Fibroblast of villous mesenchyme (primary cell): ENCODE results near the gene KANK2. TPM values are rescaled to one million over a fixed set of nuclear protein-coding genes. Genes with fewer than 3 reads are reported as not detected.
"Not testable (repeated sequence)": the region's sequence is repeated elsewhere in the genome, so short reads cannot be mapped to it uniquely, and the experiment has no call there.

Experiments
- DNase-seq: peaks from one replicate; pipeline ENCODE4 v3.0.0-alpha.2; 2010; ENCODE audit warnings: low read depth
- H3K4me3 ChIP-seq: 2 replicates; pipeline ENCODE4 v1.5.1; 2011; ENCODE audit warnings: low read depth, mild to moderate bottlenecking, low read length
- total RNA-seq: library from RNA; depleted of rRNA; stranded (reverse); fragments of >200 nt; gene quantifications from 2 replicates; pipeline ENCODE4 v1.2.3, GENCODE V29; 2012
- TF ChIP-seq, protein P1 (sequence below): IDR thresholded peaks from 2 replicates; pipeline ENCODE4 v1.5.1; 2012; ENCODE audit warnings: low read depth, mild to moderate bottlenecking, low read length; ENCODE audit not compliant: insufficient read depth

KANK2 gene
- total RNA-seq, 1 donor = 253 TPM

DNA sequence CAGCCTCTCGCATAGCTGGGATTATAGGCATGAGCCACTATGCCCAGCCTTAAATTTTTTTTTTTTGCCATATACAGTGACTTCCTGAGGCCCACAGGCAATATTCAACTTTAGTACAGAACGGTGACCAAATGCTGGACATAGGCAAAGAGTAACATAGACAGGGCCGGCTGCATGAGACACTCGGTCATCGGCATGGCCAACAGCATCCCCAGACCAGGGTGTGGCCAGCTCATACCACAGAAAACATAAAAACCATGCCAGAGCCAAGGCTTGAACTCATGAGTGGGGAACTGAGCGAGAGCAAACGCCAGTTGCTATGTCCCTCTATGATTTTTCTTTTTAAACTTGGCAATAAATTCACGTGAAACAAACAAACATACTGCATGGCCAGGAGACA is 17.0 kb downstream of the KANK2 start:
- TF ChIP-seq, protein P1, sequence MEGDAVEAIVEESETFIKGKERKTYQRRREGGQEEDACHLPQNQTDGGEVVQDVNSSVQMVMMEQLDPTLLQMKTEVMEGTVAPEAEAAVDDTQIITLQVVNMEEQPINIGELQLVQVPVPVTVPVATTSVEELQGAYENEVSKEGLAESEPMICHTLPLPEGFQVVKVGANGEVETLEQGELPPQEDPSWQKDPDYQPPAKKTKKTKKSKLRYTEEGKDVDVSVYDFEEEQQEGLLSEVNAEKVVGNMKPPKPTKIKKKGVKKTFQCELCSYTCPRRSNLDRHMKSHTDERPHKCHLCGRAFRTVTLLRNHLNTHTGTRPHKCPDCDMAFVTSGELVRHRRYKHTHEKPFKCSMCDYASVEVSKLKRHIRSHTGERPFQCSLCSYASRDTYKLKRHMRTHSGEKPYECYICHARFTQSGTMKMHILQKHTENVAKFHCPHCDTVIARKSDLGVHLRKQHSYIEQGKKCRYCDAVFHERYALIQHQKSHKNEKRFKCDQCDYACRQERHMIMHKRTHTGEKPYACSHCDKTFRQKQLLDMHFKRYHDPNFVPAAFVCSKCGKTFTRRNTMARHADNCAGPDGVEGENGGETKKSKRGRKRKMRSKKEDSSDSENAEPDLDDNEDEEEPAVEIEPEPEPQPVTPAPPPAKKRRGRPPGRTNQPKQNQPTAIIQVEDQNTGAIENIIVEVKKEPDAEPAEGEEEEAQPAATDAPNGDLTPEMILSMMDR = no peak
- no peak overlapping the region for H3K4me3 ChIP-seq
- no peak for DNase-seq

DNA sequence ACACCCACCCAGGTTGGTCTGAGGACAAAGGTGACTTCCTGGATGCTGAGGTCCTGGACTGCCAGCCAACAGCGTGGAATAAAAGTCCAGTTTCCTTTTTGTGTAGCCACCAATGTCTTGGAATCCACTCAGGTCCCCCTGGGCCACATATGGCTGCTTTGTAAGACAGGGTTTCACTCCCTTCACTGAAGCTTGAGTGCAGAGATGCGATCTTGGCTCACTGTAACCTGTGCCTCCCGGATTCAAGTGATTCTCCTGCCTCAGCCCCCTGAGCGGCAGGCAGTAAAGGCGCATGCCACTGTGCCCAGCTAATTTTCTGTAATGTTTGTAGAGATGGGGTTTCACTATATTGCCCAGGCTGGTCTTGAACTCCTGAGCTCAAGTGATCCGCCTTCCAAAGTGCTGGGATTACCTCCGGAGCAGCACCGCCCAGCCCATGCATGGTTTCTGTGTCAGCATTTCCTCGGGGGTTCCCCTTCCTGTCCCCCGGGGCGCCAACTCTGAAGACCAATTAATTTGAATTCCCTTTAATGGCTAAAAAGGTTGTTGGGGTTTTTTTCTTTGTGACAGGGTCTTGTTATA is 17.5 kb downstream of the KANK2 start:
- peak; percentile 59 for DNase-seq
- TF ChIP-seq, protein P1 = no peak
- H3K4me3 ChIP-seq = no peak overlapping the region

DNA sequence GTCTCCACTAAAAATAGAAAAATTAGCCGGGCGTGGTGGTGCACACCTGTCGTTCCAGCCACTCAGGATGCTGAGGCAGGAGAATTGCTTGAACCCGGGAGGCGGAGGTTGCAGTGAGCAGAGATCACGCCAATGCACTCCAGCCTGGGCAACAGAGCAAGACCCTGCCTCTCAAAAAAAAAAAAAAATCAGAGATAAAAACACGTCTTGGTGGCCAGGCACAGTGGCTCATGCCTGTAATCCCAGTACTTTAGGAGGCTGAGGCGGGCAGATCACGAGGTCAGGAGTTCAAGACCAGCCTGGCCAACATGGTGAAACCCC is 18.2 kb downstream of the KANK2 start:
- not testable (repeated sequence) for DNase-seq, H3K4me3 ChIP-seq

DNA sequence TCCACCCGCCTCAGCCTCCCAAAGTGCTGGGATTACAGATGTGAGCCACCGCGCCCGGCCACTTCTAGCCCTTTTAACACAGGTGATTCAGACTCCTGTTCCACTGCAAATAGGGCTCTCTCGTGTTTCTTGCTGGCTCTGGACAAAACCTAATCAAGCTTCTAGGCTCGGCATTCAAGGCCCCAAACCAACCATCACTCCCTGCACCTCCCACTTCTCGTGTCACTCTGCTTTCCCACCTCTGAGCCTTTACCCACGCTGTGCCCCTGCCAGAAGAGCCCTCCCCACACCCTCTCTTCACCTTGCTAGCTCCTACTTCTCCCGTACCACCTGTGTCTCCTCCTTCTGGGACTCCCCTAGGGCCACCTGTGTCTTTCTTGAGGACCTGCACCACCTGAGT is 19.8 kb downstream of the KANK2 start:
- TF ChIP-seq, protein P1 = no peak
- DNase-seq = no peak

DNA sequence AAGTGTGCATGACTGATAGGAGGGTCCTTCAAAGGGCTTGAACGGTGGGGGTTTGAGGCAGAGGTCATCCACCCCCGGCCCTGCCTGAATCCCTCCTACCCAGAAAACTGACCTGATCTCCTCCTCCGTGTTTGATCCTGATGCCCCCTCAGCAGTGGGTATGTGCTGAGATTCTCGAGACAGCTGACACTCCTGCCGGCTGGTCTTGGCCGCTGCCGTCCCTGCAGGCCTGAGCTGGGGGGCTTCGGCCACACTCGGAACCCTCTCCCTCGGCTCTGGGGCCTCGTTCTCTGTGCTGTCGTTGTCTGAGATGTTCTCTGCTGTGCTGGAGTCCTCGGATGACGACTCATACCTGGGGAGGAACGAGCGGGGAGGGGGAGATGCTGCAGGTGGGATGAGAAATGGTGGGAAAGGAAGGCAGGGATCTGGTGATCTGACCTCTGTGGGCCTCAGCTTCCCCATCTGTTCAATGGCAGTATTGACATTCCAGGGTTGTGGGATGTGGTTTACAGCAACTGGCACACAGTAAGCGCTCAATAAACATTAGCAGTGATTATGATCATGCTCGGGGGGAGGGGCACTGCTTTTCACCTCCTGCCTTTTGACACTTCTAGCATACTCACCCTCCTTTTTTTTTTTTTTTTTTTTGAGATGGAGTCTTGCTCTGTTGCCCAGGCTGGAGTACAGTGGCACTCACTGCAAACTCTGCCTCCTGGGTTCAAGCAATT is 20.7 kb downstream of the KANK2 start:
- H3K4me3 ChIP-seq = no peak overlapping the region
- TF ChIP-seq, protein P1 = no peak
- DNase-seq = no peak

More for the DNA sequence above, 19.8 kb downstream of the KANK2 start:
- no peak overlapping the region for H3K4me3 ChIP-seq

DNA sequence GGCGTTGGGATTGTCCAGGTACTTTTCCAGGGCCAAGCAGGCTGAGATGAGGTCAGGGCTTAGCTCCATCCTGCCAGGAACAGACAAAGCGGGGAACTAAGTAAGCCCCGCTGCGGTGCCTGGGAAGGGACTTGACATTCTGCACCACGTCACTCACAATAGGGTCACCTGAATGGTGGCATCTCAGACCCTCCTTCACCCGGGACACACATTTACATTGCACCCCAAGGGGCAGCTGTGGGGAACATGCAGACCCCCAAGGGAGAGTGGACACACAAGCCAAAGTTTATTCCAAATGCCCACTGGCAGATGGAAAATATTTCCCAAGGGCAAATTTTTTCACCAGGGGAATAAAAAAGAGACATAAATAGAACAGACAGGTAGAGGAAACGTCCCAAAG is 21.4 kb downstream of the KANK2 start:
- TF ChIP-seq, protein P1 = no peak
- no peak overlapping the region for H3K4me3 ChIP-seq
- DNase-seq = no peak

DNA sequence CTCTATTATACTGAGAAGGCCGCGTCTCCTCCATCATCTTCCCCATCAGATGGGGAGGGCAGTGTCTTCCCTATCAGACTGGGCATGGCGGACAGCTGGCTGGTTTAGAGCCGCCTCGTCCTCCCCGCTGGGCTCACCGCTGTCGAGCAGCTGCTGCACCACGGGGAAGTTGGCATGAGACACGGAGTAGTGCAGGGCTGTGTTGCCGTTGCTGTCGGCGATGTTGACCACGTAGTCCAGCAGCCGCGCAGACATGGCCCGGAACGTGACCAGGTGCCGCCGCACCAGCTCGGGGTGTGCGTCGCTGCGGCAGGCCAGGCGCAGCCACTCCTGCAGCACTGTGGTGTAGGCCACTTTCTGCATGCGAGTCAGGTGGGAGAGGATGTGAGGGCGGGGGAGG is 23.0 kb downstream of the KANK2 start:
- TF ChIP-seq, protein P1 = no peak
- H3K4me3 ChIP-seq = no peak overlapping the region
- no peak for DNase-seq
